NCI-H82 treated with DMSO at 0.1 percent for 48 hours (cell line): Measurements from ENCODE around the gene KIRREL2.
"Not testable (repeated sequence)": the region's sequence is repeated elsewhere in the genome, so short reads cannot be mapped to it uniquely, and the experiment has no call there.

Experiments used
- DNase-seq: peaks from one replicate; lab custom pipeline; 2025; ENCODE audit not compliant: unreplicated experiment; lab: John Stamatoyannopoulos, UW

The KIRREL2 gene

GRCh38 chr19:35856546-35857149 lies at the start of gene KIRREL2:
Gene KIRREL2 (plus strand): TSS chr19:35856911. CDS start chr19:35857120, 209 bp downstream.
- peak; percentile 26 for DNase-seq

- no peak for DNase-seq
Observed at GRCh38 chr19:35807633-35808032, 49.1 kb upstream of the KIRREL2 start.

GRCh38 chr19:35811317-35812219 lies 45.1 kb upstream of the KIRREL2 start:
- peak; percentile 20 for DNase-seq

GRCh38 chr19:35812220-35813042 lies 44.3 kb upstream of the KIRREL2 start, which contains the start of gene PRODH2:
Gene PRODH2 (minus strand): TSS chr19:35812845. CDS start chr19:35812805, 40 bp downstream.
- no peak for DNase-seq

- DNase-seq: no peak
Observed at GRCh38 chr19:35813043-35813890, 43.4 kb upstream of the KIRREL2 start.

- DNase-seq: no peak
Observed at GRCh38 chr19:35816262-35816661, 40.4 kb upstream of the KIRREL2 start.

GRCh38 chr19:35816846-35817245 lies 39.9 kb upstream of the KIRREL2 start:
- no peak for DNase-seq

GRCh38 chr19:35818445-35818844 lies 38.3 kb upstream of the KIRREL2 start:
- DNase-seq: no peak

- no peak for DNase-seq
Observed at GRCh38 chr19:35822579-35822978, 34.1 kb upstream of the KIRREL2 start.

- no peak for DNase-seq
Observed at GRCh38 chr19:35824150-35824549, 32.6 kb upstream of the KIRREL2 start.

GRCh38 chr19:35828692-35829301 lies 27.9 kb upstream of the KIRREL2 start:
- no peak for DNase-seq

GRCh38 chr19:35830986-35831385 lies 25.7 kb upstream of the KIRREL2 start:
- DNase-seq: no peak

GRCh38 chr19:35832054-35832453 lies 24.7 kb upstream of the KIRREL2 start:
- no peak for DNase-seq

GRCh38 chr19:35833972-35834371 lies 22.7 kb upstream of the KIRREL2 start:
- no peak for DNase-seq

GRCh38 chr19:35836096-35836495 lies 20.6 kb upstream of the KIRREL2 start:
- DNase-seq: not testable (repeated sequence)

GRCh38 chr19:35841961-35842595 lies 14.6 kb upstream of the KIRREL2 start:
- no peak for DNase-seq

- no peak for DNase-seq
Observed at GRCh38 chr19:35842666-35843272, 13.9 kb upstream of the KIRREL2 start.

GRCh38 chr19:35843676-35844481 lies 12.8 kb upstream of the KIRREL2 start:
- DNase-seq: peak; percentile 10
